Smooth muscle cell (in vitro differentiated cells): ENCODE measurements around the gene FTCD. TPM values are rescaled to one million over a fixed set of nuclear protein-coding genes. Genes with fewer than 3 reads are reported as not detected.
"Not testable (repeated sequence)": the region's sequence is repeated elsewhere in the genome, so short reads cannot be mapped to it uniquely, and the experiment has no call there.

Experiments
- DNase-seq: peaks from one replicate; lab custom pipeline; 2025; ENCODE audit not compliant: unreplicated experiment; lab: John Stamatoyannopoulos, UW
- H2AFZ ChIP-seq: fragments of 200-600 bp; sonication (generic); 2 replicates; pipeline ENCODE4 v1.6.0; 2016; ENCODE audit warnings: antibody characterized with exemption, low read depth, mild to moderate bottlenecking
- H3F3A ChIP-seq: fragments of 200-600 bp; sonication (generic); 2 replicates; pipeline ENCODE4 v1.6.0; 2017; ENCODE audit warnings: antibody characterized with exemption, low read depth
- H3K27ac ChIP-seq: fragments of 200-600 bp; sonication (generic); 2 replicates; pipeline ENCODE4 v1.5.1; 2016; ENCODE audit warnings: low read depth, mild to moderate bottlenecking
- H3K27me3 ChIP-seq: fragments of 200-600 bp; sonication (generic); 2 replicates; pipeline ENCODE4 v1.6.1; 2016; ENCODE audit warnings: low read depth, mild to moderate bottlenecking
- H3K36me3 ChIP-seq: fragments of 200-600 bp; sonication (generic); 2 replicates; pipeline ENCODE4 v1.5.1; 2016; ENCODE audit warnings: low read depth
- H3K4me1 ChIP-seq: fragments of 200-600 bp; sonication (generic); 2 replicates; pipeline ENCODE4 v1.5.1; 2016; ENCODE audit warnings: low read depth
- H3K4me2 ChIP-seq: fragments of 200-600 bp; sonication (generic); 2 replicates; pipeline ENCODE4 v1.6.0; 2016; ENCODE audit warnings: mild to moderate bottlenecking
- H3K4me3 ChIP-seq: fragments of 200-600 bp; sonication (generic); 2 replicates; pipeline ENCODE4 v1.5.1; 2016; ENCODE audit warnings: mild to moderate bottlenecking
- H3K79me2 ChIP-seq: fragments of 200-600 bp; sonication (generic); 2 replicates; pipeline ENCODE4 v1.6.0; 2016; ENCODE audit warnings: low read depth, mild to moderate bottlenecking
- H3K9ac ChIP-seq: fragments of 200-600 bp; sonication (generic); 2 replicates; pipeline ENCODE4 v1.6.0; 2016; ENCODE audit warnings: low read depth
- H3K9me3 ChIP-seq: fragments of 200-600 bp; sonication (generic); replicated peaks from 2 replicates; pipeline ENCODE4 v1.5.1; 2016; ENCODE audit warnings: low read depth
- H4K20me1 ChIP-seq: fragments of 200-600 bp; sonication (generic); 2 replicates; pipeline ENCODE4 v1.6.0; 2016; ENCODE audit warnings: low read depth
- WGBS: methylation state at CpG from one replicate; pipeline ENCODE4 v1.1.7; 2016; ENCODE audit warnings: low lambda C conversion rate; 5-methylcytosine and 5-hydroxymethylcytosine counted together
- polyA plus RNA-seq: library from polyadenylated mRNA; unstranded; fragments of >200 nt; fragmentation: Nextera tagmentation; extraction: Ambion mirVana; gene quantifications from 2 replicates; pipeline ENCODE4 v1.2.1, GENCODE V29; 2016
- total RNA-seq: library from RNA; depleted of rRNA; stranded (reverse); fragments of >200 nt; gene quantifications from 2 replicates; pipeline ENCODE4 v1.2.3, GENCODE V29; 2014
- TF ChIP-seq, protein P1 (sequence below): fragments of 200-600 bp; sonication (generic); IDR thresholded peaks from 2 replicates; pipeline ENCODE4 v1.5.1; 2017; ENCODE audit warnings: borderline replicate concordance, mild to moderate bottlenecking, antibody characterized with exemption; ENCODE audit not compliant: insufficient read depth, poor library complexity, severe bottlenecking

The FTCD gene
- total and polyA plus RNA-seq, 2 experiments from 2014 or later = 1.3 to 15.2 TPM

DNA sequence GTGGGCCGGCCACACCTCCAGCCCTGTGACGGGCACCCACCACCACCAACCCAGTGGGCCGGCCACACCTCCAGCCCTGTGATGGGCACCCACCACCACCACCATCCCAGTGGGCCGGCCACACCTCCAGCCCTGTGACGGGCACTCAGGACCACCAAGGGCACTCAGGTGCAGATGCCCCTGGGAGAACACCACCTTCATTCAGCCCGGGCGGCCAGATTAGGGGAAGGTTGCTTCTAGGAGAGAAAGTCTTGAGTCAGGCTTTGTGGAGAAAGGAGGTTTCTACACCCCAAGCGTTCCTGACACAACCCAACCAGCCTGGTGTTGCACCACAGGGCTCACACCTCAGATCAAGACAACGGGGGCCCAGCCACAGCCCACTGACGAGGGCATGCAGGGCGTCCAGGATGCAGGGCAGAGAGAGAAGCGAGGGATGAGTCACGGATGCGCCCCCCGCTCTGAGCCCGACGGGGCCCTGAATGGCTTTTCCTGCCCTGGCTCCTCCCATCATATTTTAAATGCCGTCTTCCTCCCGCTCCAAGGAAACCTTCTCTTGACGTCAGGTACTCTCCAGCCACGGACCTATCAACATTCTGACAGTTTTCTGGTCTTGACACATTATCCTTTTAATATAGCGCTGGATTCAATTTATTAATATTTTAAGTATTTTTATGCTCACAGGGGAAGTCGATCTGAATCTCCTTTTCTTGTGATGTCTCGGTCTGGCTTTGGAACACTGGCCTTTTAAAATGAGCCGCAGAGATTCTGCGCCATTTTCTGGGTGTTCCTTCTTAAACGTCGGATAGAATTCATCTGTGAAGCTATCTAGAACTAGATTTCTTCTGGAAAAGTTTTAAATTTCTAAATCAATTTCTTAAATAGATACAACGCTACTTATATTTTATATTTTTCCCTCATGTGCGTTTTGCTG lies 29.5 kb upstream of the FTCD start:
- H3F3A ChIP-seq = no peaks in the 10 kb centered on the region
- H3K9ac ChIP-seq = peak overlapping the region; percentile 77
- TF ChIP-seq, protein P1, sequence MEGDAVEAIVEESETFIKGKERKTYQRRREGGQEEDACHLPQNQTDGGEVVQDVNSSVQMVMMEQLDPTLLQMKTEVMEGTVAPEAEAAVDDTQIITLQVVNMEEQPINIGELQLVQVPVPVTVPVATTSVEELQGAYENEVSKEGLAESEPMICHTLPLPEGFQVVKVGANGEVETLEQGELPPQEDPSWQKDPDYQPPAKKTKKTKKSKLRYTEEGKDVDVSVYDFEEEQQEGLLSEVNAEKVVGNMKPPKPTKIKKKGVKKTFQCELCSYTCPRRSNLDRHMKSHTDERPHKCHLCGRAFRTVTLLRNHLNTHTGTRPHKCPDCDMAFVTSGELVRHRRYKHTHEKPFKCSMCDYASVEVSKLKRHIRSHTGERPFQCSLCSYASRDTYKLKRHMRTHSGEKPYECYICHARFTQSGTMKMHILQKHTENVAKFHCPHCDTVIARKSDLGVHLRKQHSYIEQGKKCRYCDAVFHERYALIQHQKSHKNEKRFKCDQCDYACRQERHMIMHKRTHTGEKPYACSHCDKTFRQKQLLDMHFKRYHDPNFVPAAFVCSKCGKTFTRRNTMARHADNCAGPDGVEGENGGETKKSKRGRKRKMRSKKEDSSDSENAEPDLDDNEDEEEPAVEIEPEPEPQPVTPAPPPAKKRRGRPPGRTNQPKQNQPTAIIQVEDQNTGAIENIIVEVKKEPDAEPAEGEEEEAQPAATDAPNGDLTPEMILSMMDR = no peak
- DNase-seq = peak; percentile 94
- H3K4me3 ChIP-seq = peak overlapping the region; percentile 75
- WGBS = 19% methylated on average over 29 of the region's 30 CpGs
- H4K20me1 ChIP-seq = no peaks in the 10 kb centered on the region
- no peaks in the 10 kb centered on the region for H3K79me2 ChIP-seq
- peak overlapping the region; percentile 92 for H3K27ac ChIP-seq
- no peaks in the 10 kb centered on the region for H3K27me3 ChIP-seq
- peaks cover 9% of the 10 kb centered on the region for H3K4me1 ChIP-seq
- H3K36me3 ChIP-seq = no peaks in the 10 kb centered on the region
- H3K9me3 ChIP-seq = no peaks in the 10 kb centered on the region
- peak overlapping the region; percentile 94 for H3K4me2 ChIP-seq
- H2AFZ ChIP-seq = peak overlapping the region; percentile 71

GRCh38 chr21:46183910-46184624 lies 28.7 kb upstream of the FTCD start, which contains the start of gene SPATC1L:
TSS of gene SPATC1L (minus strand) at chr21:46184459. CDS start at chr21:46182816, 1,643 bp downstream.
- Histone ChIP-seq H3K79me2 (no peaks in the 10 kb centered on the region), H3K27ac (peak within 1 kb of the TSS; percentile 92), H3K36me3 (no peaks in the 10 kb centered on the region), H4K20me1 (no peaks in the 10 kb centered on the region), H3K9me3 (no peaks in the 10 kb centered on the region), H3F3A (no peaks in the 10 kb centered on the region), H3K4me2 (peak within 1 kb of the TSS; percentile 94), H2AFZ (peak within 1 kb of the TSS; percentile 71), H3K27me3 (no peaks in the 10 kb centered on the region), H3K4me1 (peaks cover 9% of the 10 kb centered on the region), H3K9ac (peak within 1 kb of the TSS; percentile 77), H3K4me3 (peak within 1 kb of the TSS; percentile 75)
- TF ChIP-seq, protein P1 = no peak
- DNase-seq = no peak
- 7% methylated on average over 22 of the region's 24 CpGs for WGBS

DNA sequence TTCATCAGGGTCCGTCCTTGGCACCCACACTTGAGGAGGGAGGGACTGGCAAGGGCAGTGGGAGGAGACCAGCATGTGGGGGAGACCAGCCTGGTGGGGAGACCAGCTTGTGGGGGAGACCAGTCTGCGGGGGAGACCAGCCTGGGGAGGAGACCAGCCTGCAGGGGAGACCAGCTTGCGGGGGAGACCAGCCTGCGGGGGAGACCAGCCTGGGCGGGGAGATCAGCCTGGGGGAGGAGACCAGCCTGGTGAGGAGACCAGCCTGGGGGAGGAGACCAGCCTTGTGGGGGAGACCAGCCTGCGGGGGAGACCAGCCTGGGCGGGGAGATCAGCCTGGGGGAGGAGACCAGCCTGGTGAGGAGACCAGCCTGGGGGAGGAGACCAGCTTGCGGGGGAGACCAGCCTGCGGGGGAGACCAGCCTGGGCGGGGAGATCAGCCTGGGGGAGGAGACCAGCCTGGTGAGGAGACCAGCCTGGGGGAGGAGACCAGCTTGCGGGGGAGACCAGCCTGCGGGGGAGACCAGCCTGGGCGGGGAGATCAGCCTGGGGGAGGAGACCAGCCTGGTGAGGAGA lies 28.0 kb upstream of the FTCD start:
- 79% methylated on average over 2 of the region's 13 CpGs for WGBS

More for the DNA sequence above, 28.0 kb upstream of the FTCD start:
- H3K79me2 ChIP-seq, H3K9me3 ChIP-seq, H3F3A ChIP-seq, H3K27me3 ChIP-seq, DNase-seq, H3K4me1 ChIP-seq, H4K20me1 ChIP-seq, H2AFZ ChIP-seq, H3K36me3 ChIP-seq, H3K27ac ChIP-seq: not testable (repeated sequence)
- H3K4me2 ChIP-seq = peak overlapping the region; percentile 84
- H3K9ac ChIP-seq = peak overlapping the region; percentile 65
- H3K4me3 ChIP-seq = peak overlapping the region; percentile 59
